Measurements from ENCODE around the gene SLC22A17. TPM values are rescaled to one million over a fixed set of nuclear protein-coding genes. Genes with fewer than 3 reads are reported as not detected.
A peak's percentile ranks its signal among the peaks of the same experiment; 100 is the strongest.

Gene SLC22A17
- total and polyA plus RNA-seq, 2 of the 4 experiments (the other 2 are of a cell fraction), result 6.6 to 36.0 TPM

- no peak overlapping the region for H2AFZ ChIP-seq (replicated peaks; ENCODE audit: low read length, poor library complexity)
- H3K14ac ChIP-seq (replicated peaks; ENCODE audit: low read depth, low read length), result no peak overlapping the region
- DNase-seq (peak; percentile 45), ATAC-seq (ENCODE audit: low read depth) (no peak)
- H3K18ac ChIP-seq (ENCODE audit: low read depth, low read length), result no peak overlapping the region
- H2BK5ac ChIP-seq (ENCODE audit: low read depth, low read length, poor library complexity, severe bottlenecking), result no peak overlapping the region
- H3K27ac ChIP-seq (ENCODE audit: insufficient read depth, low read length), result no peak overlapping the region
- no peak overlapping the region for H3K9ac ChIP-seq (ENCODE audit: low read depth, low read length)
- peaks cover 7% of the 10 kb centered on the region for H3K4me1 ChIP-seq (ENCODE audit: control insufficient read depth, insufficient read depth, low read length)
- no peak overlapping the region for H3K4me2 ChIP-seq (ENCODE audit: low read depth, low read length)
- no peak overlapping the region for H2BK120ac ChIP-seq (ENCODE audit: low read depth, low read length)
- H3K9me3 ChIP-seq (ENCODE audit: control insufficient read depth, insufficient read depth, low read length), result no peaks in the 10 kb centered on the region
- no peak overlapping the region for H2BK15ac ChIP-seq (ENCODE audit: low read depth, low read length)
- H3K56ac ChIP-seq (ENCODE audit: extremely low read depth, insufficient read depth, low read length), result no peak overlapping the region
- H3K27me3 ChIP-seq (ENCODE audit: control insufficient read depth, insufficient read depth, low read length), result no peaks in the 10 kb centered on the region
- no peak overlapping the region for H2AK5ac ChIP-seq (ENCODE audit: low read depth, low read length)
- no CpG with 5 or more reads among the region's 3 CpGs for WGBS, 2 experiments (ENCODE audit: extremely low coverage in 2 of 2, insufficient read length in 1 of 2)
- TF ChIP-seq POLR2A (IDR thresholded peaks at IDR 0.05; ENCODE audit: low read depth, low read length), result no peak
- TF ChIP-seq CEBPB (IDR thresholded peaks at IDR 0.05; ENCODE audit: low read depth, low read length), result no peak
- TF ChIP-seq CTCF (conservative IDR thresholded peaks at IDR 0.05; ENCODE audit: low read depth, low read length), result peak; percentile 41
- TF ChIP-seq MAFK (IDR thresholded peaks at IDR 0.05; ENCODE audit: low read depth, low read length), result no peak
- TF ChIP-seq RAD21 (IDR thresholded peaks at IDR 0.05; ENCODE audit: low read length), result peak; percentile 42
- no peak for TF ChIP-seq ELK1 (IDR thresholded peaks at IDR 0.05; ENCODE audit: borderline replicate concordance, low read depth, low read length)
- TF ChIP-seq FOS (IDR thresholded peaks at IDR 0.05; ENCODE audit: low read depth, low read length), result no peak
- TF ChIP-seq SMC3 (IDR thresholded peaks at IDR 0.05; ENCODE audit: low read depth, low read length), result peak; percentile 44
- TF ChIP-seq MAZ (IDR thresholded peaks at IDR 0.05; ENCODE audit: borderline replicate concordance, low read depth, low read length), result no peak
- TF ChIP-seq NFE2L2 (IDR thresholded peaks at IDR 0.05; ENCODE audit: low read depth, low read length), result no peak
- no peak for TF ChIP-seq BHLHE40 (IDR thresholded peaks at IDR 0.05; ENCODE audit: low read depth, low read length)
- no peak for TF ChIP-seq MXI1 (IDR thresholded peaks at IDR 0.05; ENCODE audit: borderline replicate concordance, low read depth, low read length)
- H4K8ac ChIP-seq (ENCODE audit: low read depth in 2 of 2, low read length in 2 of 2), result no peak overlapping the region
- H4K5ac ChIP-seq (ENCODE audit: low read depth, low read length), result no peak overlapping the region
- peaks cover 23% of the 10 kb centered on the region for H3K36me3 ChIP-seq (ENCODE audit: control insufficient read depth, insufficient read depth, low read length)
- intact Hi-C loops (cut with micrococcal nuclease), result loop anchor here (1.0 kb wide), 1 partner anchor 34 kb away; no protein-coding TSS in a partner anchor
- ChIA-PET CTCF (interaction anchor here (1.0 to 2.5 kb wide), 2 partner anchors 10 to 17 kb away, joined by 3 to 8 read pairs; partner anchors contain the start of gene SLC22A17), POLR2A (ENCODE audit: unreplicated experiment) (no interaction called here)
- no peak overlapping the region for H3K4me3 ChIP-seq (ENCODE audit: insufficient read depth, low read depth, low read length)
- peaks cover 6% of the 10 kb centered on the region; the same call in 1 of the 2 replicates for H3K9me1 ChIP-seq (ENCODE audit: insufficient read depth, low read length)
- no peak overlapping the region for H3K23ac ChIP-seq (ENCODE audit: low read depth, low read length)
- peaks cover 13 to 37% of the 10 kb centered on the region in 2 experiments; a peak in 3 of 4 replicates for H3K79me1 ChIP-seq (ENCODE audit: low read depth in 1 of 2, low read length in 2 of 2)
- H2AK9ac ChIP-seq (replicated peaks; ENCODE audit: low read depth, low read length, poor library complexity), result no peak overlapping the region
- H2BK20ac ChIP-seq (ENCODE audit: low read depth, low read length), result no peak overlapping the region
- in situ Hi-C loops (cut with MboI; ENCODE audit: low sequenced_read_pairs), result no loop called here
- dilution Hi-C loops (cut with HindIII; ENCODE audit: low sequenced_read_pairs, unreplicated experiment), result no loop called here
- no peak overlapping the region for H3K4ac ChIP-seq (ENCODE audit: low read depth, low read length)
- H4K20me1 ChIP-seq (ENCODE audit: insufficient read depth, low read length), result peaks cover 12% of the 10 kb centered on the region; the same call in 1 of the 2 replicates
- H4K91ac ChIP-seq (ENCODE audit: insufficient read depth, low read depth, low read length), result no peak overlapping the region
- BruUV-seq (replicated peaks), result no TSS peak
These were observed 9.5 kb upstream of the SLC22A17 start for GRCh38 chr14:23362200-23362599.
